ENCODE data around the gene C12orf76. TPM values are rescaled to one million over a fixed set of nuclear protein-coding genes. Genes with fewer than 3 reads are reported as not detected.

The C12orf76 gene
- total and polyA plus RNA-seq, 9 of the 15 experiments (the other 6 are each of a cell fraction or from before 2014, with no cell fraction given): 6.3 to 38.6 (median 12.3) TPM

GRCh38 chr12:110048242-110049027, at the start of gene C12orf76 (continued):
- TF ChIP-seq UBTF (IDR thresholded peaks at IDR 0.05; ENCODE audit: borderline replicate concordance in 1 of 2, low read depth in 2 of 2, low read length in 2 of 2) (peak; percentile 29 to 78; a peak in 1 of 4 replicates), ZNF609 (CRISPR knock-in tag; IDR thresholded peaks at IDR 0.05; ENCODE audit: borderline replicate concordance) (no peak), THRAP3 (IDR thresholded peaks at IDR 0.05; ENCODE audit: borderline replicate concordance) (peak; percentile 67; the same call in 1 of the 2 replicates), BRD9 (IDR thresholded peaks at IDR 0.05; ENCODE audit: low read depth, partially characterized antibody) (peak; percentile 38), CBX3 (IDR thresholded peaks at IDR 0.05; ENCODE audit: borderline replicate concordance in 1 of 2, low read length in 2 of 2) (peak in 1 of 2 experiments; percentile 96; a peak in 2 of 3 replicates), GATAD2B (IDR thresholded peaks at IDR 0.05; ENCODE audit: borderline replicate concordance) (peak; percentile 73; the same call in 1 of the 2 replicates), NFATC3 (IDR thresholded peaks at IDR 0.05) (peak; percentile 87), DDX20 (tag; IDR thresholded peaks at IDR 0.05; ENCODE audit: low read depth) (no peak), FOXJ2 (tag; IDR thresholded peaks at IDR 0.05) (peak; percentile 76)
- TF ChIP-seq, protein P1, sequence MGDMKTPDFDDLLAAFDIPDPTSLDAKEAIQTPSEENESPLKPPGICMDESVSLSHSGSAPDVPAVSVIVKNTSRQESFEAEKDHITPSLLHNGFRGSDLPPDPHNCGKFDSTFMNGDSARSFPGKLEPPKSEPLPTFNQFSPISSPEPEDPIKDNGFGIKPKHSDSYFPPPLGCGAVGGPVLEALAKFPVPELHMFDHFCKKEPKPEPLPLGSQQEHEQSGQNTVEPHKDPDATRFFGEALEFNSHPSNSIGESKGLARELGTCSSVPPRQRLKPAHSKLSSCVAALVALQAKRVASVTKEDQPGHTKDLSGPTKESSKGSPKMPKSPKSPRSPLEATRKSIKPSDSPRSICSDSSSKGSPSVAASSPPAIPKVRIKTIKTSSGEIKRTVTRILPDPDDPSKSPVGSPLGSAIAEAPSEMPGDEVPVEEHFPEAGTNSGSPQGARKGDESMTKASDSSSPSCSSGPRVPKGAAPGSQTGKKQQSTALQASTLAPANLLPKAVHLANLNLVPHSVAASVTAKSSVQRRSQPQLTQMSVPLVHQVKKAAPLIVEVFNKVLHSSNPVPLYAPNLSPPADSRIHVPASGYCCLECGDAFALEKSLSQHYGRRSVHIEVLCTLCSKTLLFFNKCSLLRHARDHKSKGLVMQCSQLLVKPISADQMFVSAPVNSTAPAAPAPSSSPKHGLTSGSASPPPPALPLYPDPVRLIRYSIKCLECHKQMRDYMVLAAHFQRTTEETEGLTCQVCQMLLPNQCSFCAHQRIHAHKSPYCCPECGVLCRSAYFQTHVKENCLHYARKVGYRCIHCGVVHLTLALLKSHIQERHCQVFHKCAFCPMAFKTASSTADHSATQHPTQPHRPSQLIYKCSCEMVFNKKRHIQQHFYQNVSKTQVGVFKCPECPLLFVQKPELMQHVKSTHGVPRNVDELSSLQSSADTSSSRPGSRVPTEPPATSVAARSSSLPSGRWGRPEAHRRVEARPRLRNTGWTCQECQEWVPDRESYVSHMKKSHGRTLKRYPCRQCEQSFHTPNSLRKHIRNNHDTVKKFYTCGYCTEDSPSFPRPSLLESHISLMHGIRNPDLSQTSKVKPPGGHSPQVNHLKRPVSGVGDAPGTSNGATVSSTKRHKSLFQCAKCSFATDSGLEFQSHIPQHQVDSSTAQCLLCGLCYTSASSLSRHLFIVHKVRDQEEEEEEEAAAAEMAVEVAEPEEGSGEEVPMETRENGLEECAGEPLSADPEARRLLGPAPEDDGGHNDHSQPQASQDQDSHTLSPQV (IDR thresholded peaks at IDR 0.05): peak; percentile 84
- TF ChIP-seq, protein P2, sequence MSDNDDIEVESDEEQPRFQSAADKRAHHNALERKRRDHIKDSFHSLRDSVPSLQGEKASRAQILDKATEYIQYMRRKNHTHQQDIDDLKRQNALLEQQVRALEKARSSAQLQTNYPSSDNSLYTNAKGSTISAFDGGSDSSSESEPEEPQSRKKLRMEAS (CRISPR knock-in tag; IDR thresholded peaks at IDR 0.05): peak; percentile 50
- TF ChIP-seq, protein P3, sequence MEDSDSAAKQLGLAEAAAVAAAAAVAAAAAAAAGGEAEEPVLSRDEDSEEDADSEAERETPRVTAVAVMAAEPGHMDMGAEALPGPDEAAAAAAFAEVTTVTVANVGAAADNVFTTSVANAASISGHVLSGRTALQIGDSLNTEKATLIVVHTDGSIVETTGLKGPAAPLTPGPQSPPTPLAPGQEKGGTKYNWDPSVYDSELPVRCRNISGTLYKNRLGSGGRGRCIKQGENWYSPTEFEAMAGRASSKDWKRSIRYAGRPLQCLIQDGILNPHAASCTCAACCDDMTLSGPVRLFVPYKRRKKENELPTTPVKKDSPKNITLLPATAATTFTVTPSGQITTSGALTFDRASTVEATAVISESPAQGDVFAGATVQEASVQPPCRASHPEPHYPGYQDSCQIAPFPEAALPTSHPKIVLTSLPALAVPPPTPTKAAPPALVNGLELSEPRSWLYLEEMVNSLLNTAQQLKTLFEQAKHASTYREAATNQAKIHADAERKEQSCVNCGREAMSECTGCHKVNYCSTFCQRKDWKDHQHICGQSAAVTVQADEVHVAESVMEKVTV (CRISPR knock-in tag; IDR thresholded peaks at IDR 0.05): no peak

All from K562 (cell line).